ENCODE results near the gene LRRN1. TPM values are rescaled to one million over a fixed set of nuclear protein-coding genes. Genes with fewer than 3 reads are reported as not detected.

LRRN1 gene
- total RNA-seq, 1 donor from 2014 or later: 0.53 TPM

GRCh38 chr3:3771567-3771966, 27.7 kb upstream of the LRRN1 start:
- DNase-seq (ENCODE audit: low spot score in 2 of 2): no peak
- Histone ChIP-seq H3K27me3 (no peaks in the 10 kb centered on the region), H3K4me1 (no peaks in the 10 kb centered on the region), H3K9me3 (peaks cover 0 to 8% of the 10 kb centered on the region in 2 donors), H3K27ac (no peak overlapping the region), H3K4me3 (no peak overlapping the region), H3K36me3 (no peaks in the 10 kb centered on the region)
- intact Hi-C loops (cut with DNase I): no loop called here
- no peak for TF ChIP-seq CTCF (IDR thresholded peaks at IDR 0.05)

DNA sequence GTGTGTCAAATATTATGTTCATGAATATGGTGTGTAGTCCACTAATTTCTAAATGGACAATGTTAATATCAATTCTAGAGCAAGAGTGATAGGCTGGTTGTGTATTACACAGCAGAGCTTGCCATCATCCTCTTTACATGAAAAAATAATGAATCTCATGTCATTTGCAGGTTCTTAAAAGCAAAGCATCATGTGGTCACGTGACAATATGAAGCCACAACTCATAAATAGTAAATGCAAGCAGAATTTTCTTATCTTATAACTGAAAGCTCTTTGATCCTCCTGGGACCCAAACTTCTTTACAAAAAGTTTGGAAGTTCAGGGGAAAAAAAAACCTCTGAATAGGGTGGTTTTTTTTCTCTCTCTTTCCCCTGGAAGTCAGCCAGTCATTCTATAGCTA, 26.9 kb upstream of the LRRN1 start:
- no peak for DNase-seq (ENCODE audit: low spot score in 2 of 2)
- Histone ChIP-seq H3K4me1 (no peaks in the 10 kb centered on the region), H3K36me3 (no peaks in the 10 kb centered on the region), H3K27me3 (no peaks in the 10 kb centered on the region), H3K4me3 (no peak overlapping the region), H3K9me3 (peaks cover 0 to 8% of the 10 kb centered on the region in 2 donors), H3K27ac (no peak overlapping the region)
- no peak for TF ChIP-seq CTCF (IDR thresholded peaks at IDR 0.05)
- intact Hi-C loops (cut with DNase I): no loop called here

DNA sequence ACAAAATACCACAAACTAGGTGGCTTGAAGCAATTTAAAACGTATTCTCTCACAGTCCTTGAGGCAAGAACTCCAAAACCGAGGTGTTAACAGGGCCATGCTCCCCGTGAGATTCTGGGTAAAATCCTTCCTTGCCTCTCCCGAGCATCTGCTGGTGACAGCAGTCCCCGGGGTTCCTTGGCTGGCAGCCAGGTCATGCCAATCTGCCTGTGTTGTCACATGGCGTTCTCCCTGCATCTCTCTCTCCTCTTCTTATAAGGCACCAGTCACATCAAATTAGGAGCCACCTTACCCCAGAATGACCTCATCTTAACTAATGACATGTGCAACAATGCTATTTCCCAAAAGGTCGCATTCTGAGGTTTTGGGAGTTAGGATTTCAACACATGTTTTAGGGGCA, 26.3 kb upstream of the LRRN1 start:
- Histone ChIP-seq H3K27ac (no peak overlapping the region), H3K27me3 (no peaks in the 10 kb centered on the region), H3K9me3 (peaks cover 0 to 8% of the 10 kb centered on the region in 2 donors), H3K4me1 (no peaks in the 10 kb centered on the region), H3K36me3 (no peaks in the 10 kb centered on the region), H3K4me3 (no peak overlapping the region)
- DNase-seq (ENCODE audit: low spot score in 2 of 2): no peak
- intact Hi-C loops (cut with DNase I): no loop called here
- TF ChIP-seq CTCF (IDR thresholded peaks at IDR 0.05): no peak

- no peak for DNase-seq (ENCODE audit: low spot score in 2 of 2)
- no peaks in the 10 kb centered on the region for H3K27me3 ChIP-seq
- no peak overlapping the region for H3K27ac ChIP-seq
- H3K36me3 ChIP-seq: no peaks in the 10 kb centered on the region
- no peak for TF ChIP-seq CTCF (IDR thresholded peaks at IDR 0.05)
- H3K4me3 ChIP-seq: no peak overlapping the region
- H3K4me1 ChIP-seq: no peaks in the 10 kb centered on the region
- H3K9me3 ChIP-seq: peaks cover 0 to 8% of the 10 kb centered on the region in 2 donors
- intact Hi-C loops (cut with DNase I): no loop called here
Observed at GRCh38 chr3:3776607-3777006, 22.6 kb upstream of the LRRN1 start.

GRCh38 chr3:3778216-3778615, 21.0 kb upstream of the LRRN1 start:
- no peak for DNase-seq (ENCODE audit: low spot score in 2 of 2)
- no peak overlapping the region for H3K4me3 ChIP-seq
- H3K4me1 ChIP-seq: no peaks in the 10 kb centered on the region
- no peaks in the 10 kb centered on the region for H3K27me3 ChIP-seq
- H3K9me3 ChIP-seq: peaks cover 0 to 8% of the 10 kb centered on the region in 2 donors
- no peaks in the 10 kb centered on the region for H3K36me3 ChIP-seq
- no peak overlapping the region for H3K27ac ChIP-seq
- TF ChIP-seq CTCF (IDR thresholded peaks at IDR 0.05): no peak
- intact Hi-C loops (cut with DNase I): no loop called here

DNA sequence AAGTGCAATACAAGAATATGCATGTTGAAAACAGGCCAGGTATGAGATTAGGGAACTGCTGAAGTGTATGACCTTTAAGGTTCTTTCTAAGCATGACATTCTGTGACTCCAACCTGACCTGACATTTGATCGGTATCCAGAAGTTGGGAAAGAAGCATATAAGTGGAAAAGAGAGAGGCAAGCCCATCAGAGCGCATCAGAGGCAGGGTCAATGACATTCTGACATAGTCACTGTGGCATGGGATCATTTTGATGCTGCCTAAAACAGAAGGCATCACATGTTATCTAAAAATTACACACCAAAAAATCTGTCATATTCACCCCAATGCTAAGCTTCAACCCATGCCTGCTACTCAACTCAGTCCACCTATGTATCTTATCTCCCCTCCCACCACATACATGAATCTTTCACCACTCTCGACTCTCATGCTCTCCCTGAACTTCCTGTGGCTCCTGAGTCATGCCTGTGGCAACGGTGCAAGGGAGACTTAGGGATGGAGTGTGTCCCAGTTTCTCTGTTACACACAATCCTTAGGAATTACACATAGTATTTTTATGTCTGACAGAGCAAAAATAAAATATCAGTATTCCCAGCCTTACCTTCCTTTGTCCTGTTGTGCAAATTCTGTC, 20.5 kb upstream of the LRRN1 start:
- H3K4me1 ChIP-seq: no peaks in the 10 kb centered on the region
- intact Hi-C loops (cut with DNase I): no loop called here
- H3K27me3 ChIP-seq: no peaks in the 10 kb centered on the region
- H3K4me3 ChIP-seq: no peak overlapping the region
- peaks cover 0 to 8% of the 10 kb centered on the region in 2 donors for H3K9me3 ChIP-seq
- no peaks in the 10 kb centered on the region for H3K36me3 ChIP-seq
- DNase-seq (ENCODE audit: low spot score in 2 of 2): no peak
- no peak for TF ChIP-seq CTCF (IDR thresholded peaks at IDR 0.05)
- H3K27ac ChIP-seq: no peak overlapping the region

Data from ascending aorta (tissue), 2 donors.